Activated T-cell treated with anti-CD3 and anti-CD28 coated beads for 1 hour (primary cell): Measurements from ENCODE around the gene FEN1.

Experiments
- DNase-seq: peaks from one replicate; pipeline ENCODE4 v3.0.0-alpha.2; 2020; ENCODE audit warnings: low read depth

Gene FEN1

DNA sequence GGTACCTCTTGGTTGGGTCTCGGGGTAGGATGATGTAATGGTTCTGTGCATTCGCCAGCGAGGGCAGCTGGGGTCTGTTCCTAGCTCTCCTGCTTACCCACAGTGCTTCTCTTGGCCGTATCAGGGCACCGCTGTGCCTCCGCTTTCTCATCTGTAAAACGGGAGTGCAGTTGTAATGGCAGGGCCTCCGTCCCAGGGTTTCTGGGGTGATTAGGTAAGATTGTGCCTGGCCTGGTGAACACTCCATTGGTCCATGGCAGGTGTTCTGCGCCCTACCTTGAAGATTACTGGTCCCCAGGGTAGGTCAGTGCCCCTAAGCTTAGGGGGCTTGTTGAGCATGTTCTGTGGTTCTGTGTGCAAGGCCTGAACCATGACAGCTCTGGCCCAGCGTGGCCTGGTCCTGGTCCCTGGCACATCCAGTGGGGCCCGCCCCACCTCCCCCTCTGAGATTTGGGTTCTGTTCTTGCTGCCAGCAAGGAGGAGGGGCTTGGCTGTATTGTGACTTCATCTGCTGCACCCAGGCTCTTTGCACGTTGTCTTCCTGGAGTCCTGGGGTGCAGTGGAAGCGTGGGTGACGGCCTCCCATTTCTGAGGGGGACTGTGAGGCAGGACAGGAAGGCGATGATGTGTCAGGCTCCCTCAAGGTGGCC is 35.4 kb upstream of the FEN1 start:
- DNase-seq, result no peak

DNA sequence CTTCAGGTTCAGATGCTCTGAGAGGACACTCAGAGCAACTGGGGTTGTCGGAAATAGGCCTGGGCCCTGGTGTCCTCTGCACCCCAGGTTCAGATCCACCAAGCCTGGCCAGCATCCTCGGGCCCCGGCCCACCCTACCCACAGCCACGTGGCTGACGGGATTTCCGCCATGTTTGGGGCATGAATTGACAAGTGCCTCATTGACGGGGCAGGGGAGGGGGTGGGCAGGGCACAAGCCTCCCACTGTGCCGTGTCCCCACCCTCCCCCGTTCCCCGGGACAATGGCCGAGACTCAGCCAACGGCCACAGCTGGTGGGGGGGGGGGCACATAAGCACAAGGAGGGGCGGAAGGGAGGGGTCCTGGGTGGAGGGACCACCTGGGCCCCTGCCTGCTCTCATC is 31.8 kb upstream of the FEN1 start:
- DNase-seq, result no peak

DNA sequence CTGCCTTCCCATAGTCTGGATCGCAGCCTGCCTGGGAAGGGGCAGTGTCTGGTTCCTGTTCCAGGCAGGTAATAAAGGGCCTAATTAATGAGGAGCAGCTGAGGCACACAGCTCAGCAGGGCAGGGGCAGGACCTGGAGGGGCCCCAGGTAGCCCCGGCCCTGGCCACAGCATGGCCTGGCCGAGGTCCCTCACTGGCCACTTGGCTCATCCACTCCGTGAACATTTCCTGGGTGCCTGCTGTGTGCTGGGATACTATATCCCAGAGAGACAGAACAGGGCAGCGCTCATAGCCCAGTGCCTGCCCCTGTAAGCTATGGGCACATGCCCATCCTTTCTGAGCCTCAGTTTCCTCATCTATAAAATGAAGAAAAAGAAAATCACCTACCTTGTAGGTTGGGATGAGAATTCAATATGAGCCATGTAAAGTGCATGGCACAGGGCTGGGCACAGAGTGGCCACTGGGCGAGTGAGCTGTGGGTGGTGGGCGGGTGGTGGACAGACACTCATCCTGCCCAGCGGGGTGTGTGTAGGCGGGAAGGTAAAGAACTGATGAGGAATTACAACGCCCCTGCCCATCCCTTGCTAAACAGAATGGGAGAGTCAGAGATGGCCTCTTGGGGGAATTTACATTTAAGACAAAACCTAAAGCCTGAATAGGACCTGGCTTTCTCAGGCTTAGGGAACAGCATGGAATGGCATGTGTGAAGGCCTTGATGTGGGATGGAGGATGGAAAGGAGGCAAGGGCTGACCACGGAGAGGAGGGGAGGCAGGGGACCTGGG is 31.1 kb upstream of the FEN1 start:
- DNase-seq, result no peak

DNA sequence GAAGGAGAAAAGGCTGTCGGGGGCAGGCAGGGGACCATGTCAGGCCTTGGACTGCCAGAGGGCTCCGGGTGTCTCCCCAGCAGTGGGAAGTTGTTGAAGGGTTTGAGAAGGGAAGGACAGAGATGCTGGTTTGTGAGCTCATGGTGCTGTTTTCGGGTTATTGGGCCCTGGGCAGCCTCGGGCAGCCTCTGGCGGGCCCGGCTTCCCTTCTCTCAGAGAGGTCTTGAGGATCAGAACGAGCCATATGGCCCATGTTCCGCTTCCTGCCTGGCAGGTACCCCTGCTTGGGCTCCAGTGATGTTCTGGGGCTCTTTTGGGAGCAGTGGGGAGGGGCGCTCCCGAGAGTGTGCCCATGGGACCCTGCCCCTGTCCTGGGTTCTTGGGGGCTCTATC is 30.5 kb upstream of the FEN1 start:
- no peak for DNase-seq

DNA sequence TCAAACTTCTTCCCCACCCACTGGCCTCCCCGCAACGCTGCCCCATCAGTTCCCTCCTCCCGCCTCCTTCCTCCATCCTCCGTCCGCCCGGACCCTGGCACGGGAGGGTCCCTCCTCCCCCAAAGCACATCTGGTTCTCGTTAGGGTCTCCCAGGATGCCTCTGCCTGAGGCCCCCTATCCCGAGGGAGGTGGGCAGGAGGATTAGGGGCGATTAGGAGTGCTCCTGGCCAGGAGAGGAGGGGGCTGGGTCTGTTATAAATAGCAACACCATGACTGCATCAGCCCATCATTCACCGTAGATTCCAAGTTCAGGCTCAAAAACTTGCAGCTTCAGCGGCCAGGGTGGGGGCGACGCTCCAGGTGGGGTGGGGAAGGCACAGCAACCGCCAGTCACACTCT is 29.9 kb upstream of the FEN1 start:
- no peak for DNase-seq

DNA sequence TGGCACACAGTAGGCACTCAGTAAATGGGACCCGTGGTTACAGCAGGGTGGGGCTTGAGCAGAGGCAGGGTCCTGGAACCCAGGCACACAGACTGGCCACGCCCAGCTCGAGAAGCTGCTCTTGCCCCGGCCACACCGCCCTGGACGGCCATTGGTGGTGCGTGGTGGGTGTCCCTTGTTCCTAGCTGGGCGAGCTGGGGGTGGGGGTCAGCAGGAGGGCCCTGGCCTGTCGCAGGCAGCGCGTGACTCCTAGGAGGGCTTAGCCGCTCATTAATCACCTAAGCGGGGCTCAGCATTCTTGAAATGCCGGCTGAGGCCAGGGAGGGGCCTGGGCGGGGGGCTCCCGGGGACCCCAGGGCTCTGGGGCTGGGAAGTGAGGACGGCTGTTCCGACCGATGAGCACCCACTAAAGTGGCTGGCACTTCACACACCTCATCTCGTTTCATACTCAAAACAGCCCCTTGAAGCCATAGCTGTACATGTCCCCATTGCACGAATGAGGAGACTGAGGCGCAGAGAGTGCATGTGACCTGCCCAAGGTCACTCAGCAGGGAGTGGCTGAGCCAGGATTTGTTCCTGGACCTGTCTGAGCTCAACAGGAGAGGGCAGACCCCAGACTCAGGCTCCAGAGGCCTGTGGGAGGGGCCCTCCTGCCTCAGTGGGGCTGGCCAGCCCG is 28.6 kb upstream of the FEN1 start:
- no peak for DNase-seq

DNA sequence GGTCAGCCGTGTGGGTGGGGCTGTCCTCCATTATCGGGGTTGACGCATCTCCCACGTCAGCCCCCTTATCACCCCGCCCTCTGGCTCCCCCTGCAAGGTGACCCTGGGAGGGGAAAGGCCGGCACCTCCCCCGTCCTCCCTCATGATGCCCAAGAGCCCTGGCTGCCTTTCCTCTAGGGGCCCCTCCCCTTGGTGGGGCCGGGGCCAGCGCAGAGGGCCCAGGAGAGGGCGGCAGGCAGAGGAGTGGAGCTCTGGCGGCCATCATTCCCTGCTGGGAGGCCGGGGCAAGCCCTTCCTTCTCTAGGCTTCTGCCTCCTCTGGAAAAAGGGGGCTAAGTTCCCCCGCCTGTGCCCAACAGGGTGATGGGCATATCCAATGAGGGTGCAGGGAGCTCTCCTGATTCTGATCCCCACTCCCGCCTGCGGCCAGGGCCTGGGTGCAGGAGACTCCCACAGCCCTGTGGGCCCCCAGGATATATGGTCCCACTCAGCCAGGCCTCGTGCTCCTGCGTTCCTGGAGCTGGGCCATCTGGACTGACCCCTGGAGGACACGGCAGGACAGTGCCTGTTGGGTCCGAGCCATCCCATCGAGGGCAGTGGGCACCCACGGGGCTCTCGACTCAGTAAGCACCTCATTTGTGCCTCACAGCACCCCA is 28.0 kb upstream of the FEN1 start:
- DNase-seq, result no peak

DNA sequence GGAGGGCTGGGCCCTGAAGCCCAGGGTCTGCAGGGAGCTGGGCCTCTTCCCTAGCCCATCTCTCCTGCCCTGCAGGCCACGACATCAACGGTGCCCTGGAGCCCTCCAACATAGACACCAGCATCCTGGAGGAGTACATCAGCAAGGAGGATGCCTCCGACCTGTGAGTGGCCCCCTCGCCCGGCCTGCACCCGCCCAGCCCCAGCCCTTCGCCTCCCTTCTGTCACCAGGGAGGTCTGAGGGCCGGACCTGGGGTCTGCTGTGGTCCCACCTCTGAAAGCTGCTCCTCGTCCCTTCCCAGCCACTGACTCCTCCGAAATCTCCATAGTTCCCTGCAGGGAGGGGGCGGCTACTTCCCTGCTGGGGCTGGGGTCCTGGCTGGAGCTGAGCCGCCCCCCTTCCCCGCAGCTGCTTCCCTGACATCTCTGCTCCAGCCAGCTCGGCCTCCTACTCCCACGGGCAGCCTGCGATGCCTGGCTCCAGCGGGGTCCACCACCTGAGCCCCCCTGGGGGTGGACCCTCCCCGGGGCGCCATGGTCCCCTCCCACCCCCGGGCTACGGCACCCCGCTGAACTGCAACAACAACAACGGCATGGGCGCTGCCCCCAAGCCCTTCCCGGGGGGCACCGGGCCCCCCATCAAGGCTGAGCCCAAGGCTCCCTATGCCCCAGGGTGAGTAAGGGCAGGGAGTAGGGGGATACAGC is 27.0 kb upstream of the FEN1 start:
- DNase-seq, result no peak

DNA sequence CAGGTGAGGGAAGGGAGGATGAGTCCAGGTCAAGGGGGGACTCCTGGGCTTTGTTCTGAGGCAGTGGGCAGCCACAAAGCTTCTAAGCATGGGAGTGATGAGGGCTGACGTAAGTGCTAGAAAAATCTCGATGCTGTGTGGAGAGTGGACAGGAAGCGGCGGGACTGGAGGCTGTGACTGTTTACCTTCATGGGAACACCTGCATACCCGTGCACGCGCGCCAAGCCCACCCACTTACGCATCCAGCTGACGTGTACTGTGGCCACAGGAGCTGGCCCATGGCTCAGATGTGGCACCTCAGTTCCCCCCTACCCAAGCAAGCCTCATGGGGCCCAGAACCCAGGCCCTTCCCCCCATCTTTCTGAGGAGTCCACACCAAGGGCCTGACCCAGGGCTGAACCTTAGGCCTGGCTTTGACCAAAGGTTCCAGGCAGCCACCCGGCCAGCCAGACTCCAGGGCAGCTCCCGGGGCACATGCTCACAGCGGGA is 26.3 kb upstream of the FEN1 start:
- no peak for DNase-seq

DNA sequence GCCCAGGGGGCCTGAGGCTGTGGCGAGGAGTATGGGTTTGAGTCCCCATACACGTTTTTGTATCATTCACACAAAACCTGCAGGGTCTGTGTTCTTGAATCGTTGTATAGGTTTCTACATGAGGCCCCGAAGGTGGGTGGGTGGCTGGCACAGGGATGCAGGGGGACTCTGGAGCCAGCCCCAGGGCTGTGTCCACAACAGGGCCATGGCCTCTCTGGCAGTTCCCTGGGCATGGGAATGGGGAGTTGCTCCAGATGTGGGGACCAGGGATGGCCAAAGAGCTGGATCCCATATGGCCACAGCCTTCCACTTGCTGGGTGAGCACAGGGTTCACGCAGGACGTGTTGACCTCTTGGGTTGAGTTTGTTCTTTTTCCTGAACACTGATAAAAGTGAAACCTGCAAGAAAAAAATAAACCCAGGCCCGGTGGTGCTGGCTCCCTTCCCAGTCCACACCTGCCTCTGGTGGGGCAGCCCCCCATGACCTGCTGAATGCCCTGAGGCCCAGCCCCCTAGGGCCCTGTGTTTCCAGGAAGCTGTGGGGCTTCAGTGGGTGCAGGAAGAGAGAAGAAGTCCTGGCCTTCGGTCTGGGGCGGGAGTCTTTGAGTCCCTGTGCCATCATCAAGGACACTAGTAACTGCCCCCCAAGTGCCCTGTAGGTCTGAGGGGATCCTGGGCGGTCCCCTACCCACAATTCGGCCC is 24.2 kb upstream of the FEN1 start:
- DNase-seq, result no peak

DNA sequence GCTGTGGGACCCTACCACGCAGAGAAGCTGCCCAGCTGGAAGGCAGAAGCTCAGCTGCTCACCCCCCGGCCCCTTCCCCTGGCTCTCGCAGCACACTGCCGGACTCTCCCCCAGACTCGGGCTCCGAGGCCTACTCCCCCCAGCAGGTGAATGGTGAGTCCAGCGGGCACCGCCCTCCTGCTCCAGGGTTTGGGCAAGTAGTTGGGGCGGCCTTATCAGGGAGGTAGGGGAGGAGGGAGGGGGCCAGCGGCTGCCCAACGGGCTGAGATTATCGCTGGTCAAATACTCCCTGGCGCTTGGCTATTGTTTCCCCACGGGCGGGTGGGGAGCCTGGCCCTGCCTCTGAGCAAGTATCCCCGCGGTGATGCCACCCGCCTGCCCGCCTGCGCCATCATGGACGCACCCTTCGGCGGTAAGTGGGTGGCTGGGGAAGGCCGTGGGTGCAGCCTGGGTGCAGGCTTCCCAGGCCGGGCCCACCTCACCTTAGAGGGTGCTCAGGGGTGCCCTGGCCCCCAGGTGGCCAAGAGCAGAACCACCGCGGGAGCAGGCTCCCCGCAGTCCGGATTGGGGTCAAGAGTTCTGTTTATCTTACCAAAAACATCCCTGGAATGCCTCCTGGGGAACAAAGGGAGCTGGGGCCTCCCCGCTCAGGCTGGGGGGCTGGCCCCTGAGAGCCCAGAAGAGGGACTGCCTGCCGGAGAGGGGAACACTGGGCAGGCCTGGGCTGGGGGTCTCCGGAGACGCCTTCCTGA is 23.4 kb upstream of the FEN1 start:
- DNase-seq, result no peak

DNA sequence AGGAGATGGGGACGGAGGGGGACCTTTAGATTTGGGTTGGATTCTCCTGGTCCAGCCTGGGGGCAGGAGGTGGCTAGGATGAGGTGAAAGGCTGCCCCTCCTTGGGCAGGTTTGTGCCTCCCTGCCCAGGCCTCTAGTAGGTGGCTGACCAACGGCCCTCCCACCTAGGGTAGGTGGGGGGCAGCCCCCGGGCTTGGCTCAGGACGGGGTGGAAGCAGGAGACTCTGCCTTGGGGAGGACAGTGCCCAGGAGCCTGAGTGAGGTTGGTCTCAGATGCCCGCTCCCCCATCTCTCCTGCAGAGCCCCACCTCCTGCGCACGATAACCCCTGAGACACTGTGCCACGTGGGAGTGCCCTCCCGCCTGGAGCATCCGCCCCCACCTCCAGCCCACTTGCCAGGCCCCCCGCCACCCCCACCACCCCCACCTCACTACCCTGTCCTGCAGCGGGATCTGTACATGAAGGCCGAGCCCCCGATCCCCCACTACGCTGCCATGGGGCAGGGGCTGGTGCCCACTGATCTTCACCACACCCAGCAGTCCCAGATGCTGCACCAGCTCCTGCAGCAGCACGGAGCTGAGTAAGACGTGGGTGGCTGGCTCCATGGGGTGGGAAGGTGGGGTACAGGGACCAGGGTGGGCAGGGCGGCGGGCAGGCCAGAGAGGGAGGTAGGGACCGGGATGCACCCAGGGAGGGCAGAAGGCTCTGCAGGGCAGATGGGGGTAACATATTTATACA is 22.6 kb upstream of the FEN1 start:
- DNase-seq, result no peak

DNA sequence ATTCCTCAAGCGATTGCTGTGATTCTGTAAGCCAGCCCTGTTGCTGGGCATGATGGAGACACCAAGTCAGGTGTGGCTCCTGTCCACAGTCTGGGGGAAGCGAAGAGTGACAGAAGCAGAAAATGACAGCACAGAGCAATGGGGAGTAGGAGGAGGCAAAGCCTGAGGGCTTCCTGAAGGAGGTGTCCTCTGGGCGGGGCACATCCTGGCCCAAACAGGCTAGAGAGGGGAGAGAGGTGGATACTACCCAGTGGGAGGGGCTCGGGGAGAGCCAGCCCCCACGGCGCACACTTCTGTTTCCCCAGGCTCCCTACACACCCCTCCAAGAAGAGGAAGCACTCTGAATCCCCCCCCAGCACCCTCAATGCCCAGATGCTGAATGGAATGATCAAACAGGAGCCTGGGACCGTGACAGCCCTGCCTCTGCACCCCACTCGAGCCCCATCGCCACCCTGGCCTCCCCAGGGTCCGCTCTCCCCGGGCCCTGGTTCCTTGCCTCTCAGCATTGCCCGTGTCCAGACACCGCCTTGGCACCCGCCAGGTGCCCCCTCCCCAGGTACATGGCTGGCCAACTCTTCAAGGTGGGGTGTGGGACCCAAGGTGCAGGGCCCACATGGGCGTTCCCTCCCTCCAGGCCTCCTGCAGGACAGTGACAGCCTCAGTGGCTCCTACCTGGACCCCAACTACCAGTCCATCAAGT is 21.4 kb upstream of the FEN1 start:
- no peak for DNase-seq

DNA sequence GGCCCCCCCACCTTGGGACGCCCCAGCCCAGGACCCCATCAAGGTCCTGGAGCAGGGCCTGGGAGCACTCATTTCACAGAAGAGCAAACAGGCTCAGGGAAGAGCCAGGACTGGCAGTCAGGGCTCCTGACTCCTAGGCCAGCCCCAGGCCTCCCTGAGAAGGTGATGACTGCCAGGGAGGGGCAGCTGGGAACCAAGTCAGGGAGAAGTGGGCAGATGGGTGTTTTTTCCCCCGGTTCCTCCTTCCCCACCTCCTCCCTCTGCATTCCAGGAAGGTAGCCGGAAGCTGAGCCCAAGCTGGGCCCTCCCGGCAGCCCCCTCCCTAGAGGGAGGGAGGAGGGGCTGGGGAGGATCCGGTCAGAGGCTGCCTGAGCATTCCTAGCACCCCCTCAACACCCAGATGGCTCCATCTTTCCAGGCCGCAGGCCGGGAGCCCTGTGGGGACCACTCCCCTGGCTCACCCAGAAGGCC is 20.7 kb upstream of the FEN1 start:
- no peak for DNase-seq

DNA sequence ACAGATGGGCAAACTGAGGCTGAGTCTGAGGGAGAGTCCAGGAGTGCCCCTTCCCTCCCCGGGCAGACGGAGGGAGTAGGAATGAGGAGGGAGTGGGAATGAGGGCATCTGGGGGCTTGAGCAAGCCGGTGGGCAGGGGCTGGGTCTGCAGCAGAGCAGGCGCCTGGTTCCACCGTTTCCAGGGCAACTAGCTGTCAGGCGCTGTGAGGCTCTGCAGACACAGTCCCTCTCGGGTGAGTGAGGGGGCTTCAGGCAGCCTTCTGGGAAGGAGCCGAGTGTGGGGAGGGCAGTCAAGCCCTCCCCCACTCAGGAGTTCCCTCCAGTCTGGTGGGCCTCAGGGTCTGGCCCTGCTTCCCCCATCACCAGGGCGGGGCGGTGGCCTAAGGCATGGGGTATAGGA is 19.4 kb upstream of the FEN1 start:
- no peak for DNase-seq

DNA sequence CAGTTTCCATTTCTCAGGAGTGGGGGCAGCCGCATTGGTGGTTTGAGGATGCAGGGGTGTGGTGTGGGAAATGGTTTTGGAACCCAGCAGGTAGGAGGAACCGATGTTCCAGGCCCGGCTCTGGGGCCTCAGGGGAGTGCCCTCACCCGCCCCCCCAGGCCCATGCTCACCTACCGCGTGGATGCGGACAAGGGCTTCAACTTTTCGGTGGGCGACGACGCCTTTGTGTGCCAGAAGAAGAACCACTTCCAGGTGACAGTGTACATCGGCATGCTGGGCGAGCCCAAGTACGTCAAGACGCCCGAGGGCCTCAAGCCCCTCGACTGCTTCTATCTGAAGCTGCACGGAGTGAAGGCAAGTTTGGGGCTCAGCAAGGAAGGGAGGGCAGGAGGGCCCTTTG is 18.9 kb upstream of the FEN1 start:
- DNase-seq, result no peak

DNA sequence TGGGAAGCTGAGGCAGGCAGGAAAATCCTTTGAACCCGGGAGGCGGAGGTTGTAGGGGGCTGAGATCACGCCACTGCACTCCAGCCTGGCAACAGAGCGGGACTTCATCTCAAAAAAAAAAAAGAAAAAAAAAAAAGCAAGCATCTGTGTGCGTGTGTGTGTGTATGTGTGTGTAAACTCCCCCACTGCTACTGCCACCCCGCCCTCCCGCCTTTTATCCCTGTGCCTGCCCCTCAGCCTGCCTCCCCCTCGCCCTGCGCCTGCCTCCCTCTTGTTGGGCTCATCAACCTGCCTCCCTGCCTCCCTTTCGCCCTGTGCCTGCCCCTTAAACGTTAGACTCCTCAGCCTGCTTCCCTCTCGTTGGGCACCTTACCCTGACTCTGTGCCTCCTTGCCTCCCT is 18.3 kb upstream of the FEN1 start:
- DNase-seq, result no peak

DNA sequence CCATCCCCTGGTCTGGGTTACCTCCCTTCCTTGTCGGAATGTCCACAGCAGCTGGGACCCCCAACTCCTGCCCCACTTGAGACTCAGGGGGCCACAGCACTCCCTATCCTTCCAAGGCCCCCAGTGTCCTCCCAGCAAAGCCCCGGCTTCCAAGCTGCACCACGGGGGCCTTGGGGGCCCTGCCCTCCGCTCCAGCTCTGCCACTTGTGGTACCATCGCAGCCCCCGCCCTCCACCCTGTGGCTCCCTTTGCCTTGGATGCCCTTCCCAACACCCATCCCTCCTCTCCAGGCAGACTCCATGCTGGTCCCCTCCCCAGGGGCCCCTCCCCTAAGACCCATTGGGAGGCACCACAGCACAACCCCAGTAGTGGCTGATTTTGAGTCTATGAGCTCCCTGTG is 17.6 kb upstream of the FEN1 start:
- no peak for DNase-seq
